Muscle layer of duodenum (tissue), 2 donors: ENCODE data around the gene TBP.
"Not testable (repeated sequence)": the region's sequence is repeated elsewhere in the genome, so short reads cannot be mapped to it uniquely, and the experiment has no call there.

Source experiments
- H3K27ac ChIP-seq: one replicate; pipeline ENCODE4 v1.7.0; 2013; ENCODE audit warnings: mild to moderate bottlenecking, low read length
- H3K27me3 ChIP-seq: one replicate; pipeline ENCODE4 v1.7.0; 2013; ENCODE audit warnings: low read depth, mild to moderate bottlenecking, control low read depth, low read length
- H3K36me3 ChIP-seq, 2 donors: one replicate each; pipeline ENCODE4 v1.7.0; 2013; ENCODE audit warnings: low read length in 2 of 2, control low read depth in 1 of 2, mild to moderate bottlenecking in 1 of 2; ENCODE audit not compliant: insufficient read depth in 2 of 2, control insufficient read depth in 1 of 2
- H3K4me1 ChIP-seq, 2 donors: one replicate each; pipeline ENCODE4 v1.7.0; 2013; ENCODE audit warnings: low read length in 2 of 2, mild to moderate bottlenecking in 2 of 2, control low read depth in 1 of 2, moderate library complexity in 1 of 2; ENCODE audit not compliant: insufficient read depth in 2 of 2, control insufficient read depth in 1 of 2
- H3K4me3 ChIP-seq, 2 donors: one replicate each; pipeline ENCODE4 v1.7.0; 2013; ENCODE audit warnings: low read length in 2 of 2, low read depth in 1 of 2, mild to moderate bottlenecking in 1 of 2
- H3K9me3 ChIP-seq, 2 donors: one replicate each; pipeline ENCODE4 v1.7.0; 2013; ENCODE audit warnings: low read length in 2 of 2, control low read depth in 1 of 2, mild to moderate bottlenecking in 1 of 2; ENCODE audit not compliant: control insufficient read depth in 1 of 2
- donor health status: healthy.

The TBP gene

GRCh38 chr6:170612256-170612804, 58.2 kb downstream of the TBP start:
- H3K4me1 ChIP-seq, H3K9me3 ChIP-seq, H3K27ac ChIP-seq, H3K4me3 ChIP-seq, H3K27me3 ChIP-seq, H3K36me3 ChIP-seq: not testable (repeated sequence)

GRCh38 chr6:170616020-170616554, 61.9 kb downstream of the TBP start:
- H3K4me1 ChIP-seq, H3K9me3 ChIP-seq, H3K27ac ChIP-seq, H3K27me3 ChIP-seq, H3K36me3 ChIP-seq, H3K4me3 ChIP-seq: not testable (repeated sequence)
